Neural cell (in vitro differentiated cells): Measurements from ENCODE around the gene AIF1L. TPM values are rescaled to one million over a fixed set of nuclear protein-coding genes. Genes with fewer than 3 reads are reported as not detected.

Experiments
- H2AFZ ChIP-seq: fragments of 200-600, 300-800 bp; sonication (generic), shearing (Covaris generic); 2 replicates; pipeline ENCODE4 v1.6.0; 2014; ENCODE audit warnings: low read depth, mild to moderate bottlenecking, antibody characterized with exemption, low read length, moderate library complexity
- H3F3A ChIP-seq: fragments of 200-600 bp; shearing (Covaris generic); 2 replicates; pipeline ENCODE4 v1.6.1; 2016; ENCODE audit warnings: mild to moderate bottlenecking, moderate library complexity, mixed read lengths, antibody characterized with exemption, low read length; ENCODE audit not compliant: insufficient read depth, poor library complexity, severe bottlenecking
- H3K27ac ChIP-seq: fragments of 200-600, 300-800 bp; sonication (generic), shearing (Covaris generic); 2 replicates; pipeline ENCODE4 v1.5.1; 2014; ENCODE audit warnings: mild to moderate bottlenecking, low read length, moderate library complexity
- H3K27me3 ChIP-seq: fragments of 300-800, 200-600 bp; sonication (generic), shearing (Covaris generic); 2 replicates; pipeline ENCODE4 v1.6.0; 2014; ENCODE audit warnings: mild to moderate bottlenecking, low read depth, low read length, moderate library complexity; ENCODE audit not compliant: insufficient read depth
- H3K36me3 ChIP-seq: fragments of 300-800, 200-600 bp; sonication (generic), shearing (Covaris generic); 2 replicates; pipeline ENCODE4 v1.5.1; 2014; ENCODE audit warnings: mild to moderate bottlenecking, antibody characterized with exemption, low read length, moderate library complexity; ENCODE audit not compliant: insufficient read depth
- H3K4me2 ChIP-seq: fragments of 300-800, 200-600 bp; sonication (generic), shearing (Covaris generic); 2 replicates; pipeline ENCODE4 v1.6.0; 2014; ENCODE audit warnings: mild to moderate bottlenecking, low read length
- H3K4me3 ChIP-seq: fragments of 300-800, 200-600 bp; sonication (generic), shearing (Covaris generic); 2 replicates; pipeline ENCODE4 v1.5.1; 2014; ENCODE audit warnings: mild to moderate bottlenecking, low read length, moderate library complexity
- H3K79me2 ChIP-seq: fragments of 200-600 bp; shearing (Covaris generic); replicated peaks from 2 replicates; pipeline ENCODE4 v1.6.0; 2014; ENCODE audit warnings: mild to moderate bottlenecking, low read length, moderate library complexity; ENCODE audit not compliant: insufficient read depth
- H3K9ac ChIP-seq: fragments of 300-800, 200-600 bp; sonication (generic), shearing (Covaris generic); 2 replicates; pipeline ENCODE4 v1.6.1; 2016; ENCODE audit warnings: mild to moderate bottlenecking, low read length, mixed read lengths
- H3K9me2 ChIP-seq: fragments of 200-600 bp; shearing (Covaris generic); 2 replicates; pipeline ENCODE4 v1.6.1; 2016; ENCODE audit warnings: mild to moderate bottlenecking, low read length, mixed read lengths; ENCODE audit not compliant: insufficient read depth
- H3K9me3 ChIP-seq: fragments of 200-600, 300-800 bp; sonication (generic), shearing (Covaris generic); 2 replicates; pipeline ENCODE4 v1.6.1; 2016; ENCODE audit warnings: mild to moderate bottlenecking, mixed run types, low read length, moderate library complexity, mixed read lengths
- H4K20me1 ChIP-seq: fragments of 200-600 bp; shearing (Covaris generic); 2 replicates; pipeline ENCODE4 v1.6.1; 2016; ENCODE audit warnings: mild to moderate bottlenecking, mixed run types; ENCODE audit not compliant: insufficient read depth
- CTCF ChIP-seq: fragments of 450-650 bp; IDR thresholded peaks from 2 replicates; pipeline ENCODE4 v1.5.1; 2014; ENCODE audit warnings: antibody characterized with exemption, mild to moderate bottlenecking, moderate library complexity; ENCODE audit not compliant: poor library complexity, severe bottlenecking
- EP300 ChIP-seq: fragments of 450-650 bp; conservative IDR thresholded peaks from 2 replicates; pipeline ENCODE4 v1.6.1; 2014; ENCODE audit warnings: antibody characterized with exemption, mild to moderate bottlenecking, moderate library complexity; ENCODE audit not compliant: poor library complexity, severe bottlenecking
- EZH2 ChIP-seq: fragments of 200-600, 300-800 bp; shearing (Covaris generic), sonication (generic); IDR thresholded peaks from 2 replicates; pipeline ENCODE4 v1.6.1; 2014; ENCODE audit warnings: antibody characterized with exemption, low read length, borderline replicate concordance, mild to moderate bottlenecking; ENCODE audit not compliant: insufficient read depth, poor library complexity, severe bottlenecking
- MXI1 ChIP-seq: fragments of 450-650 bp; conservative IDR thresholded peaks from 2 replicates; pipeline ENCODE4 v1.6.1; 2014; ENCODE audit warnings: antibody characterized with exemption, mild to moderate bottlenecking; ENCODE audit not compliant: poor library complexity, severe bottlenecking
- POLR2AphosphoS5 ChIP-seq: IDR thresholded peaks from 2 replicates; pipeline ENCODE4 v1.6.1; 2012
- RAD21 ChIP-seq: fragments of 450-650 bp; conservative IDR thresholded peaks from 2 replicates; pipeline ENCODE4 v1.6.1; 2014; ENCODE audit warnings: antibody characterized with exemption, mild to moderate bottlenecking, moderate library complexity
- SMC3 ChIP-seq: fragments of 450-650 bp; conservative IDR thresholded peaks from 2 replicates; pipeline ENCODE4 v1.6.1; 2014; ENCODE audit warnings: antibody characterized with exemption, mild to moderate bottlenecking, moderate library complexity; ENCODE audit not compliant: poor library complexity
- TAF1 ChIP-seq: IDR thresholded peaks from 2 replicates; pipeline ENCODE4 v1.6.1; 2012; ENCODE audit warnings: low read depth
- polyA plus RNA-seq: library from polyadenylated mRNA; depleted of rRNA; stranded (reverse); fragments of >200 nt; gene quantifications from 2 replicates; pipeline ENCODE4 v1.2.3, GENCODE V29; 2014
- TF ChIP-seq, protein P1 (sequence below): IDR thresholded peaks from 2 replicates; pipeline ENCODE4 v1.6.1; 2012; ENCODE audit warnings: borderline replicate concordance

AIF1L gene
- polyA plus RNA-seq, 1 donor from 2014 or later, result 3.4 TPM

GRCh38 chr9:131165523-131165922, 69.2 kb downstream of the AIF1L start:
- no peak for TF ChIP-seq MXI1
- TF ChIP-seq SMC3, result no peak
- no peak for TF ChIP-seq RAD21
- TF ChIP-seq CTCF, result no peak
- TF ChIP-seq, protein P1, sequence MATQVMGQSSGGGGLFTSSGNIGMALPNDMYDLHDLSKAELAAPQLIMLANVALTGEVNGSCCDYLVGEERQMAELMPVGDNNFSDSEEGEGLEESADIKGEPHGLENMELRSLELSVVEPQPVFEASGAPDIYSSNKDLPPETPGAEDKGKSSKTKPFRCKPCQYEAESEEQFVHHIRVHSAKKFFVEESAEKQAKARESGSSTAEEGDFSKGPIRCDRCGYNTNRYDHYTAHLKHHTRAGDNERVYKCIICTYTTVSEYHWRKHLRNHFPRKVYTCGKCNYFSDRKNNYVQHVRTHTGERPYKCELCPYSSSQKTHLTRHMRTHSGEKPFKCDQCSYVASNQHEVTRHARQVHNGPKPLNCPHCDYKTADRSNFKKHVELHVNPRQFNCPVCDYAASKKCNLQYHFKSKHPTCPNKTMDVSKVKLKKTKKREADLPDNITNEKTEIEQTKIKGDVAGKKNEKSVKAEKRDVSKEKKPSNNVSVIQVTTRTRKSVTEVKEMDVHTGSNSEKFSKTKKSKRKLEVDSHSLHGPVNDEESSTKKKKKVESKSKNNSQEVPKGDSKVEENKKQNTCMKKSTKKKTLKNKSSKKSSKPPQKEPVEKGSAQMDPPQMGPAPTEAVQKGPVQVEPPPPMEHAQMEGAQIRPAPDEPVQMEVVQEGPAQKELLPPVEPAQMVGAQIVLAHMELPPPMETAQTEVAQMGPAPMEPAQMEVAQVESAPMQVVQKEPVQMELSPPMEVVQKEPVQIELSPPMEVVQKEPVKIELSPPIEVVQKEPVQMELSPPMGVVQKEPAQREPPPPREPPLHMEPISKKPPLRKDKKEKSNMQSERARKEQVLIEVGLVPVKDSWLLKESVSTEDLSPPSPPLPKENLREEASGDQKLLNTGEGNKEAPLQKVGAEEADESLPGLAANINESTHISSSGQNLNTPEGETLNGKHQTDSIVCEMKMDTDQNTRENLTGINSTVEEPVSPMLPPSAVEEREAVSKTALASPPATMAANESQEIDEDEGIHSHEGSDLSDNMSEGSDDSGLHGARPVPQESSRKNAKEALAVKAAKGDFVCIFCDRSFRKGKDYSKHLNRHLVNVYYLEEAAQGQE, result no peak
- TF ChIP-seq EP300, result no peak
- TF ChIP-seq POLR2AphosphoS5, result no peak
- TF ChIP-seq EZH2, result no peak
- no peak for TF ChIP-seq TAF1
- Histone ChIP-seq H3K79me2 (no peaks in the 10 kb centered on the region), H3K4me3 (no peak overlapping the region), H3K9ac (no peak overlapping the region), H3K27me3 (no peaks in the 10 kb centered on the region), H3F3A (no peaks in the 10 kb centered on the region), H3K36me3 (no peaks in the 10 kb centered on the region), H2AFZ (no peak overlapping the region), H3K4me2 (no peak overlapping the region), H3K27ac (no peak overlapping the region), H3K9me3 (no peaks in the 10 kb centered on the region), H3K9me2 (no peaks in the 10 kb centered on the region), H4K20me1 (no peaks in the 10 kb centered on the region)

DNA sequence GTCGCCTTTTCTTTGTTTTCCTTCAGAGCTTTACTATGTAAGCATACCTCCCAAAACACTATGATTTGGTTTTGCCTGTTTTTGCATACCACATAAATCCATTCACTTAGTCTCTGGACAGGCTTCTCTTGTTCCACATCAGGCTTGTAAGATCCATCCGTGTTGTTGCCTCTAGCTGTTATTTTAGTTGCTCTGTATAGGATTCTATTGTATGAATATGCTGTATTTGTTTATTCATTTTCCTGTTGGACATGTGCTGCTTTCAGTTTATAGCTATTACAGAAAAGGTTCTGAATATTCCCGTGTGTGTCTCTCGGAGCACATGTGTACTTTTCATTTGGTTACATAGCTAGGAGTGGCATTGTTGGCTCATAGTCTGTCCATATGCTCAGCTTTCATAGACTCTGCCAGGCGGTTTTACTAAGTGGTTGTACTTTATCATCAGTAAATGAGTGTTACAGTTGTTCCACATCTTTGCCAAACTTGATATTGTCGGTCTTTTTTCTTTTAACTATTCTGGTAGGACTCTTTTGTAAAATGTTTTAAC, 70.9 kb downstream of the AIF1L start:
- H3F3A ChIP-seq, result no peaks in the 10 kb centered on the region
- no peaks in the 10 kb centered on the region for H3K9me3 ChIP-seq
- no peak overlapping the region for H3K4me3 ChIP-seq
- H3K9me2 ChIP-seq, result no peaks in the 10 kb centered on the region
- H3K4me2 ChIP-seq, result no peak overlapping the region
- H2AFZ ChIP-seq, result no peak overlapping the region
- H3K79me2 ChIP-seq, result no peaks in the 10 kb centered on the region
- no peaks in the 10 kb centered on the region for H3K36me3 ChIP-seq
- H4K20me1 ChIP-seq, result no peaks in the 10 kb centered on the region
- no peak overlapping the region for H3K27ac ChIP-seq
- H3K9ac ChIP-seq, result no peak overlapping the region
- no peaks in the 10 kb centered on the region for H3K27me3 ChIP-seq
- TF ChIP-seq EZH2 (no peak), POLR2AphosphoS5 (no peak), CTCF (no peak)
